ENCODE results near the gene ZMYND11.

Gene ZMYND11

DNA sequence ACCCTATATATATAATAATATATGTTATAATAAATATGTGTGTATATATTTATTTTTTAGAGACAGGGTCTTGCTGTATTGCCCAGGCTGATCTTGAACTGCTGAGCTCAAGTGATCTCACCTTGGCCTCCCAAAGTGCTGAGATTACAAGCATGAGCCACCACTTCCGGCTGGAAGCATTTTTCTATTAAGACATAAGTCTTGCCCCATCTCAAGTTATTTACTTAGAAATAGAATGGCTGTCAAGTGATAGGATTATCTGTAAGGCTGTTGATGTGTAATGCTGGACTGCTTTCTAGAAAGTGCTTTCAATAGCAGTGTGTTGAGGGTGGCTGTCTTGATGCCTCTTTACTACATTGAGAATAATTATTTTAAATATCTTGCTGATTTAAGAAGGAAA, 65.2 kb downstream of the ZMYND11 start:
- in situ Hi-C loops (cut with MboI; ENCODE audit: low pct_unique_long_range_greater_than_20kb, low sequenced_read_pairs, unreplicated experiment) = no loop called here
- DNase-seq (ENCODE audit: low spot score) = no peak
- TF ChIP-seq, protein P1, sequence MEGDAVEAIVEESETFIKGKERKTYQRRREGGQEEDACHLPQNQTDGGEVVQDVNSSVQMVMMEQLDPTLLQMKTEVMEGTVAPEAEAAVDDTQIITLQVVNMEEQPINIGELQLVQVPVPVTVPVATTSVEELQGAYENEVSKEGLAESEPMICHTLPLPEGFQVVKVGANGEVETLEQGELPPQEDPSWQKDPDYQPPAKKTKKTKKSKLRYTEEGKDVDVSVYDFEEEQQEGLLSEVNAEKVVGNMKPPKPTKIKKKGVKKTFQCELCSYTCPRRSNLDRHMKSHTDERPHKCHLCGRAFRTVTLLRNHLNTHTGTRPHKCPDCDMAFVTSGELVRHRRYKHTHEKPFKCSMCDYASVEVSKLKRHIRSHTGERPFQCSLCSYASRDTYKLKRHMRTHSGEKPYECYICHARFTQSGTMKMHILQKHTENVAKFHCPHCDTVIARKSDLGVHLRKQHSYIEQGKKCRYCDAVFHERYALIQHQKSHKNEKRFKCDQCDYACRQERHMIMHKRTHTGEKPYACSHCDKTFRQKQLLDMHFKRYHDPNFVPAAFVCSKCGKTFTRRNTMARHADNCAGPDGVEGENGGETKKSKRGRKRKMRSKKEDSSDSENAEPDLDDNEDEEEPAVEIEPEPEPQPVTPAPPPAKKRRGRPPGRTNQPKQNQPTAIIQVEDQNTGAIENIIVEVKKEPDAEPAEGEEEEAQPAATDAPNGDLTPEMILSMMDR (IDR thresholded peaks at IDR 0.05; ENCODE audit: extremely low read depth, insufficient read depth, missing control alignments) = no peak

DNA sequence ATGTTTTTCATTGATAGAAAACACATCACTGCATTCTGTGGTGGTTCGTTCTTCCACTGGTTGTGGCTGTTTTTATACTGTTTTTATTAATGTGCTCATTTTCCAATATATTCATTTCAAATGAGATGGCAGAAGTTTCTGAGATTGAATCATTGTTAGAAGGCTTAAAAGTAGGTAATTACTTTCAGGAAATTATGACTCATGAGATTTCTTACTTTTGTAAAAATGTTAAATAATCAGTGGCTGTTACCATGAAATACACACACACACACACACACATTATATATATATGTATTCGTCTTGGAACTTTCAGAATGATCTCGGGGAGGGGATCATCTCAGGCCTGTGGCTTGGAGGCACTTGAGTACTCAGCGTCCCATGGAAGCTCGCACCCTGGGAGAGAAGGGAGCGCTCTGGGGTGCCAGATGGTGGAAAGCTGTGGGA, 66.1 kb downstream of the ZMYND11 start:
- in situ Hi-C loops (cut with MboI; ENCODE audit: low pct_unique_long_range_greater_than_20kb, low sequenced_read_pairs, unreplicated experiment) = no loop called here
- DNase-seq (ENCODE audit: low spot score) = no peak
- TF ChIP-seq, protein P1 (IDR thresholded peaks at IDR 0.05; ENCODE audit: extremely low read depth, insufficient read depth, missing control alignments) = no peak

DNA sequence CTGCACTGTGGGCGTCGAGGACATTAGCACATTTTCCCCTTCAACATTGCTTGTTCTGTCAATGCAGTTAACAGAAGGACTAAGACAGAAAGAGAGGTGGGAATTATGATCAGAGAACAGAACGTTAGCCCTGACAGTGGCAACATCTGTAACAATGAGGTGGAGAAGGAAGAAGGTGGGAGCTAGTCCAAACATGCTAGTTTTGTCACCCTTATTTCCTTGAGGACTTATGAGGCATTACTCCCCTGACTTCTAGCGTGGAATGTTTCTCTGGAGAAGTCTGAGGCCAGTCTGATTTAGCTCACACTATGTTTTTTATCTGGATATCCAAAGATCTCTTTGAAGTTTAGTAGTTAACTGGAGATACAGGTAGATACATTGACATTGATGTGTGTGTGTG, 73.4 kb downstream of the ZMYND11 start:
- TF ChIP-seq, protein P1 (IDR thresholded peaks at IDR 0.05; ENCODE audit: extremely low read depth, insufficient read depth, missing control alignments) = no peak
- in situ Hi-C loops (cut with MboI; ENCODE audit: low pct_unique_long_range_greater_than_20kb, low sequenced_read_pairs, unreplicated experiment) = no loop called here
- no peak for DNase-seq (ENCODE audit: low spot score)

DNA sequence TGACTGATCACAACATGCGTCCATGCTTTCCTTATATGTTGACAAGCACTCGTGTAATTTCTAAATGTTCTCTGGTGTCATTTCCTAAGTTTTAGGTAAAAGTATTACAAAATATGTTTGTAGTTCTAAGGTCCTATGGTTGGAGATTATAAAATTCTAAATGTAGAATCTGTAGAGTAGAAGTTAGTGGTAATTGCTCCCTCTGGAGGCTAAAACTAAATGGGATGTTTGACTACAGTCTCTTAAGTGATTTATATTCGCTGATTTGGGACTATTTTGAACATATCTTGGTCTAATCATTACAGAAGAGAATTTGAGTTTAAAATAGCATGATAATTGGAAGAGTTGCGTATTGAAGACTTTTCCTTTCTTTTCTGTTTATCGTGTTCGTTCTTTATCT, 74.1 kb downstream of the ZMYND11 start:
- TF ChIP-seq, protein P1 (IDR thresholded peaks at IDR 0.05; ENCODE audit: extremely low read depth, insufficient read depth, missing control alignments) = no peak
- in situ Hi-C loops (cut with MboI; ENCODE audit: low pct_unique_long_range_greater_than_20kb, low sequenced_read_pairs, unreplicated experiment) = no loop called here
- DNase-seq (ENCODE audit: low spot score) = no peak

- DNase-seq (ENCODE audit: low spot score) = no peak
- in situ Hi-C loops (cut with MboI; ENCODE audit: low pct_unique_long_range_greater_than_20kb, low sequenced_read_pairs, unreplicated experiment) = no loop called here
- TF ChIP-seq, protein P1 (IDR thresholded peaks at IDR 0.05; ENCODE audit: extremely low read depth, insufficient read depth, missing control alignments) = no peak
Measured at GRCh38 chr10:210297-210696, 75.0 kb downstream of the ZMYND11 start.

DNA sequence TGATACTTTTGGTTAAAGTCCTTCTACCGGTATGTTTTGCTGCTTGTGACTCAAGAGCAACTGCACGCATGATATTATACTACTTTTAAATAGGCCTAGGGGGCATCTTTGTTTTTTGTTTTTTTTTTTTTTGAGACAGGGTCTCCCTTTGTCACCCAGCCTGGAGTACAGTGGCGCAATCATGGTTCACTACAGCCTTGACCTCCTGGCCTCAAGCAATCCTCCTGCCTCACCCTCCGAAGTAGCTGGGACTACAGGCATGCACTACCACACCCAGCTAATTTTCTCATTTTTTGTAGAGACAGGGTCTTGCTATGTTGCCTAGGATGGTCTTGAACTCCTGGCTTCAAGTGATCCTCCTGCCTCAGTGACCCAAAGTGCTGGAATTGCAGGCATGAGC, 80.2 kb downstream of the ZMYND11 start:
- no peak for DNase-seq (ENCODE audit: low spot score)
- in situ Hi-C loops (cut with MboI; ENCODE audit: low pct_unique_long_range_greater_than_20kb, low sequenced_read_pairs, unreplicated experiment) = no loop called here
- TF ChIP-seq, protein P1 (IDR thresholded peaks at IDR 0.05; ENCODE audit: extremely low read depth, insufficient read depth, missing control alignments) = no peak

DNA sequence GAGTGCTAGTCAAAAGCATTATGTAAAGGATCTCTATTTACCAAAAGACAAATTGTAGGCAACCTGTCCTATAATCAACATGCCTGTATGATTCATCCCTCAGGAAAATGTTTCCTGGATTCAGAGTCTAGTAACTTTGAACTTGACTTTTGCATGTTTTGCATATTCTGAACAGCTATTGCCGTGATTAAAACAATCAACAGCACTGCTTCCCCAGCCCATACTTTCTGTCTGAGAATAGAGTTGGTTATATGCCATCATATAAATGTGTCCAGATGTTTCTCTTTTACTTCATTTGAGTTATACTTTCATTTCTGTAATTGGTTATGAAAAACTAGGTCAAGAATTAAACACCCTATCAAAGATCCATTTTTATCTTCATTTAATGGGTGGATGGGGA, 83.5 kb downstream of the ZMYND11 start:
- in situ Hi-C loops (cut with MboI; ENCODE audit: low pct_unique_long_range_greater_than_20kb, low sequenced_read_pairs, unreplicated experiment) = no loop called here

More for the DNA sequence above, 83.5 kb downstream of the ZMYND11 start:
- TF ChIP-seq, protein P1 (IDR thresholded peaks at IDR 0.05; ENCODE audit: extremely low read depth, insufficient read depth, missing control alignments) = no peak
- DNase-seq (ENCODE audit: low spot score) = no peak
